SIG-M5 treated with dmso at 0.1 percent for 504 hours (cell line): ENCODE results near the gene ABHD2.

Experiments
- DNase-seq: peaks from one replicate; lab custom pipeline; 2025; ENCODE audit not compliant: unreplicated experiment; lab: John Stamatoyannopoulos, UW

ABHD2 gene

DNA sequence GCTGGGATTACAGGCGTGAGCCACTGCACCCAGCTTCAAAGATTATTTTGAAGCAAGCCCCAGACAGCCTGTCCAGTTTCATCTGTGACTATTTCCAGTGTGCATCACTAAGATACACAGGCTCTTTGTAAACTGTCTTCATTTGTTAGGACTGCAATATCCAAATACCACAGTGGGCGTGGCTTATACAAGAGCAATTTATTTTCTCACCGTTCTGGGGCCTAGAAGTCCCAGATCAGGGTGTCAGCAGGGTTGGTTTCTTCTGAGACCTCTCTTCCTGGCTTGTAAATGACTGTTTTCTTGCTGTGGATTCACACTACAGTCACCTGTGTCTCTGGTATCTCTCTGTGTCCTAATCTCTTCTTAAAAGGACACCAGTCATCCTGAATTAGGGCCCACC, 73.4 kb downstream of the ABHD2 start:
- no peak for DNase-seq

GRCh38 chr15:89163271-89164055, 75.2 kb downstream of the ABHD2 start:
- no peak for DNase-seq

DNA sequence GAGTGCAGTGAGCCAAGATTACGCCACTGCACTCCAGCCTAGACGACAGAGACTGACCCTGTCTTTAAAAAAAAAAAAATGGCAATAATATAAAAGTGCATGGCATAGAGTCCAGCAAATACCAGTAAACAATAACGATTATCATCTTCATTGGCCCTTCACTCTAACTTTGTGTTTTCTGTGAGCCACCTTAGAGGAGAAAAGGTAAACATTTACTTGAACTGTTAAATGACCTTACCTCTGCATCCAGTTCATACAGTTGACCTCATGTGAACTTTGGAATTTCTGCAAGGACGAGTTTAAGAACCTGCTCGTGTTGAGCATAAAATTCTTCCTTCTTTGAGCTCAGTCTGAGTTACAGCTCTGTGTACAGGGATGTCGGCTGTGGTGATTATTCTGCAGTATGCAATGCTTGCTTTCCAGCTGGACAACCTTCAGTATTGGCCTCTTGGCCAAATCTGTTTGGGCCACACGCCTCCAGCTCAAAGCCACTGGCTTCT, 76.5 kb downstream of the ABHD2 start:
- peak; percentile 4 for DNase-seq

- no peak for DNase-seq
These were observed 77.4 kb downstream of the ABHD2 start for GRCh38 chr15:89165677-89166076.

- DNase-seq, result no peak
These were observed 79.3 kb downstream of the ABHD2 start for GRCh38 chr15:89167267-89168176.

DNA sequence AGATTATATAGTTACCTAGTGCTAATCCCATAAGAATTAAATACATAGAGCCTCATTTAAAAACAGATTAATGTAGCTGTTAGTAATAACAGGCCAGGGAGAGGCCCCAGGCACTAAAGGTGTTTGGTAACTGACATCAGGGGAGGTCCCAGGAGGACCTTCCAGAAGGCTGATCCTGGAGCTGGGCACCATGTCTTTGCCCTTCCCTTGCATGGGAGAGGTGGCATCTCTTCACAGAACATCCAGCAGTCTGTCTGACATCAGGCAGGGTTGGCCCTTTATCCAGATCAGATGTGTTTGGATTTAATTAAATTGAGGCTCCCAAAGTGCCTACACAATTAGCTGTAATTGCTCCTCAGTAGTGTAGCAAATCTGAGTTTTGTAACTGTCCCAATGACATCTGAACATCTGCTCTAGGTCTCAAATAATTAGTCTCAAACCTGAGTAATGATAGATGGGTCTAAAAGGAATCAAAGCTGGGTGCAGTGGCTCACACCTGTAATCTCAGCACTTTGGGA, 80.1 kb downstream of the ABHD2 start:
- no peak for DNase-seq

DNA sequence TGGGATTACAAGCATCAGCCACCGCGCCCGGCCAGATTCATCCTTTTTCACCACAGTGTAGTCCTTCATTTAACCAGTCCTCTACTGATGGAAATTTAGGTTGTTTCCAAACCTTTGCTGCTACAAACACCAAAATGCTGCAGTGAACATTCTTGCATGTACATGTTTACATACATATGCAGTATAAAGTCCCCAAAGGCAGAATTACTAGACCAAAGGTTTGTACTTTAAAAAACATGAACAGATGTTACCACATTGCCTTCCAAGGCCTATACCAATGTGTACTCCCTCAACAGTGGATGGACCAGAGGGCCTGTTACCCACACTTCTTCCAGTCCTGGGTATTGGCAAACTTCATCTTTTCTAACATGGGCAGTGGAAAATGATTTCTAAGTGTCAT, 82.1 kb downstream of the ABHD2 start:
- DNase-seq, result no peak

DNA sequence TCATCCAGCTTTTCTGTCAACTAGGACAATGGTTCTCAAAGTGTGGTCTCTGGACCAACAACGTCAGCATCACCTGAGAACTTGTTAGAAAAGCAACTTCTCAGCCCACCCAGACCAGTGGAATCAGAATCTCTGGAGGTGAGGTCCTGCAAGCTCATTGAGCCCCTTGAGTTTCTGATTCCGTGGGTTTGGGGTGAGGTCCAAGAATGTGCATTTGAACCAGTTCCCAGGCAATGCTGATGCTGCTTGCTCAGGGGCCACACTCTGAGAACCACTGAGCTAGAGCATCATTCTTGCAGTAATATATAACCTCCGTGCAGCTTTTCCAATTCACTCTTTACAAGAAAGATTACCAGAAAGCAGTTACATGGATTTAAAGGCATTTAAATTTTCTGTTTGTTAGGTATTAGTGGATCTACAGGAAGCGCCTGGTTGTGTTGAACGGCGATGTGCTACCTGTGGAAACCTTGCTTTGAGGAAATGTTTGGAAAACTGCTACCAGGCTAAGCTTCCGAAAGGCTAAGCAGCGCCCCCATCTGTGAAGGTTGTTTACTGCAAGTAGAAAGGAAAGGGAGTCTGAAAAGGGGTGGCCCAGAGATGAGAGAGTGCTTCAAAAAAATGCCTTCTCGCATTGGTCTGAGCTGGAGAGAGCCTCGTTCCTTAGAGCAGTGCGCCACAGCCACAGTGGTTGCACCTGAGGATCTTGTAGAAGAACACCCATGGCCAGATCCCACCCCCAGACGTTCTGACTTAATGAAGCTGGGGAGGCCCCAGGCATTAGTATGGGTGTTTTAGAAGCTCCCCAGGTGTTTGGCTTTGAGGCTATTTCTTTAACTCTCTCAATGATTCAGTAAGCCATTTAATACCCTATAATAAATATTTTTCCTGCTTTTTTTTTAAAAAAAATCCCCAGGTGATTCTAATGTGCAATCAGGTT, 83.1 kb downstream of the ABHD2 start:
- peak; percentile 40 for DNase-seq

DNA sequence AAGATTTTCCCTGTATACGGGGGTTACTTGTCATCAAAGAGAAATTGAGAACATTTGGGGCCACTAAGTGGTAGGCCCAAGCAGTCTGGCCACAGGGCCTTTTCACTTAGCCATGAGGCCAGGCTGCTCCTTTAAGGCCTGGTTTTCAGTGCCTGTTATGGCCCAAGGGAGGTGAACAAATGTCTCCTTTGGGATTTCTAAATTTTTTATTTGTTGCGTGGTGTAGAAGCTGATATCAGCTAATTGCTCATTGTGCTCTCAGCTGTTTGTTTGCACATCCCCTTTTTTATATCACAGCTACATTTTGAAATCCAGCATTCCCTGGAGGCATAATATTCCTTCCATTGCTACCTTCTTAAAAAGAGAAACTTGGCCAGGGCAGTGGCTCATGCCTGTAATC, 84.7 kb downstream of the ABHD2 start:
- no peak for DNase-seq

DNA sequence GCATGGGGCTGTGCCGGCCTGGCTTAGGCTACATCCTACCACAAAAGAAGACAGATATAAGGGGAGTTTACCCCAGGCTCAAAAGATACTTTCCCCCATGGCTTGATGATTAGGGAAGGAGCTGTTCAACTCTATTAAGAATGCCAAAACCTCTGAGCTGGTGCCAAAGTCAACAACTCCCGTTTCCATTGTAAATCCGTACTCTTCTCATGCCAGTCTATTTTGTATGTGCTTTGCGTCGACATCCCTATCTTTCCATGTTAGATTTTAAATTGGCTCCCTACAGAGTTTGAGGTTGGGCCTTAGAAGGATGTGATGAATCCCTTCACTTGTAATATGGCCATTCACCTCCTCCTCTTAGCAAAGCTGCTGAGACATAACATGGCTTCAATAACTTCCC, 86.2 kb downstream of the ABHD2 start:
- DNase-seq, result no peak

GRCh38 chr15:89175617-89176191, 87.4 kb downstream of the ABHD2 start:
- no peak for DNase-seq

- DNase-seq, result no peak
These were observed 88.9 kb downstream of the ABHD2 start for GRCh38 chr15:89177116-89177515.

- DNase-seq, result peak; percentile 58
These were observed 89.5 kb downstream of the ABHD2 start for GRCh38 chr15:89177633-89178306.

- no peak for DNase-seq
These were observed 90.2 kb downstream of the ABHD2 start for GRCh38 chr15:89178307-89178977.

DNA sequence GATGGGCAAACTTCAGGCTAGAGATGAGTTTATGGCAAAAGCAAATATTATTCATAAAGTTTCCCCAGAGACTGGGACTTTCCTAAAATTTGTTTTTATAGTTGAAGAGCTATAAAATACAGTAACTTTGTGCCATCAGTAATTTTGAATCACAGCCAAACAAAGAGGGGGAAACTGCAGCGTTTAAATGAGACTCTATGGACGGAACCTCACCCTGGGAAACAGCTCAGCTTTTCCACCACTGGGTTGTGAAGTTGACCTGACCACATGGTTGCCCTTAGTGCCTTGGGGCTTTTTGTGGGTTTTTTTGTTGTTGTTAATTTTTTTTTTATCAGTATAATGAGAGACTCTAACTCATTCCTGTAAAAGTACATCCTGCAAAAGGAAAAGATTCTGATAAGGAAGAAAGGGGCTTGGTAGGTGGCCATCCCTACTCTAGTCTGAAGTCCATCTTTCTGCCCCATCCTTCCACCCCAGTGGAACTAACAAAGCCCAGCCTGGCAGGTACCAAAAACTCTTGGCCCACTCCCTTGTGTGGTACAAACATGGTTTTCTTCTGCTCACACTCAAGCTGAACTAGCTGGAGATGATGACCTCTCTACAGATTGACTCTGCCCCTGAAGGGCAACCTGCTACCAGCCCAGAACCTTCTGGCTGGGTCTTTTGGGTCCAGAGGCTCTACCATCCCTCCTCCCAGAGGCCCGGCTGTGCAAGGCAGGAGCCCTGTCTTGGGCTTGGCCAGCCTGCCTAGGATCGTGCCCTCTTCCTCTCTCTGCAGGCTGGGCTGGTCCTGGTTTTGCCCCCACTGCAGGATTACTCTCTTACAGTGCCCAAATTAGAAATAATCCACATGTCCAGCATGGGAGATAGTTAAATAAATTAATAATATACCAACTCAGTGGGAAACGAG, 92.0 kb downstream of the ABHD2 start:
- DNase-seq, result no peak

- DNase-seq, result no peak
These were observed 96.1 kb downstream of the ABHD2 start for GRCh38 chr15:89184357-89184756.

GRCh38 chr15:89184886-89185526, 96.8 kb downstream of the ABHD2 start:
- no peak for DNase-seq

DNA sequence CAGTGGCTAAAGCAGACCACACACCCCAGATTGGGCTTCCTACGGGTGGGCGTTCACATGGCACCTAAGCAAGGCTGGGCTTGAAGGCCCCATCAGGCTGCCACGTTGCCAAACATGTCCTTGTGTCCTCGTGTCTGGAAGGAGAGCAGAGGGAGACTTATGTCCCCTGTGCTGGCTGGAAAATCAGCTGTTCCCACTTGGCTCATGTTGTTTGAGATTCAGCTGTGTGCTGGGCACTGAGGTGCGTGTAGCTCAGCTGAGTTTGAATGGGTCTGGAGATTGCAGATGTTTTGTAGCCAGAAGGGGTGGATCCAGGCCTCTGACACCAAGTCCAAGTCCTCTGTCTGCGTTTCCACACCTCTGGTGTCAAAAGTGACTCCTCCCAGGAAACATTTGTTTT, 98.5 kb downstream of the ABHD2 start:
- DNase-seq, result no peak
